Mammary epithelial cell (primary cell): ENCODE measurements around the gene CFHR2.

Experiments used
- EZH2 ChIP-seq: IDR thresholded peaks from 2 replicates; pipeline ENCODE4 v1.6.1; 2012; ENCODE audit warnings: low read length, inconsistent platforms, borderline replicate concordance
- TF ChIP-seq, protein P1 (sequence below), 2 donors: IDR thresholded peaks in 1 of 2; conservative IDR thresholded peaks in 1 of 2; 2 replicates each; pipeline ENCODE4 v1.5.1; 2011 to 2012; ENCODE audit warnings: inconsistent platforms in 2 of 2, low read length in 2 of 2, mild to moderate bottlenecking in 2 of 2, control low read depth in 1 of 2, low read depth in 1 of 2; ENCODE audit not compliant: insufficient read depth in 1 of 2; ENCODE audit errors: extremely low read depth in 1 of 2

GRCh38 chr1:197008861-197009260 is 65.3 kb downstream of the CFHR2 start:
- TF ChIP-seq, protein P1, sequence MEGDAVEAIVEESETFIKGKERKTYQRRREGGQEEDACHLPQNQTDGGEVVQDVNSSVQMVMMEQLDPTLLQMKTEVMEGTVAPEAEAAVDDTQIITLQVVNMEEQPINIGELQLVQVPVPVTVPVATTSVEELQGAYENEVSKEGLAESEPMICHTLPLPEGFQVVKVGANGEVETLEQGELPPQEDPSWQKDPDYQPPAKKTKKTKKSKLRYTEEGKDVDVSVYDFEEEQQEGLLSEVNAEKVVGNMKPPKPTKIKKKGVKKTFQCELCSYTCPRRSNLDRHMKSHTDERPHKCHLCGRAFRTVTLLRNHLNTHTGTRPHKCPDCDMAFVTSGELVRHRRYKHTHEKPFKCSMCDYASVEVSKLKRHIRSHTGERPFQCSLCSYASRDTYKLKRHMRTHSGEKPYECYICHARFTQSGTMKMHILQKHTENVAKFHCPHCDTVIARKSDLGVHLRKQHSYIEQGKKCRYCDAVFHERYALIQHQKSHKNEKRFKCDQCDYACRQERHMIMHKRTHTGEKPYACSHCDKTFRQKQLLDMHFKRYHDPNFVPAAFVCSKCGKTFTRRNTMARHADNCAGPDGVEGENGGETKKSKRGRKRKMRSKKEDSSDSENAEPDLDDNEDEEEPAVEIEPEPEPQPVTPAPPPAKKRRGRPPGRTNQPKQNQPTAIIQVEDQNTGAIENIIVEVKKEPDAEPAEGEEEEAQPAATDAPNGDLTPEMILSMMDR (conservative IDR thresholded peaks at IDR 0.05 in 1 of 2, IDR thresholded peaks at IDR 0.05 in 1 of 2; ENCODE audit: extremely low read depth in 1 of 2, insufficient read depth in 1 of 2, low read depth in 1 of 2, low read length in 2 of 2): no peak
- no peak for TF ChIP-seq EZH2
